Measurements from ENCODE around the gene FAM89B. TPM values are rescaled to one million over a fixed set of nuclear protein-coding genes. Genes with fewer than 3 reads are reported as not detected.

FAM89B gene
- total and polyA plus RNA-seq, 7 donors: 34.0 to 96.7 (median 63.3) TPM

GRCh38 chr11:65617990-65618751 is 45.8 kb downstream of the FAM89B start:
- Histone ChIP-seq H3K36me3 (peaks cover 34 to 61% (median 43%) of the 10 kb centered on the region in 4 donors), H3K9me3 (no peaks in the 10 kb centered on the region), H3K4me1 (peaks cover 0 to 30% (median 22%) of the 10 kb centered on the region in 4 donors), H3K27me3 (no peaks in the 10 kb centered on the region), H3K4me3 (no peak overlapping the region), H3K27ac (no peak overlapping the region)
- intact Hi-C loops (cut with DNase I): loop anchor here (10.0 kb wide), 1 partner anchor 503 kb away; the partner anchor contains the start of genes TM7SF2 and ZNHIT2
- no peak for TF ChIP-seq POLR2AphosphoS5 (IDR thresholded peaks at IDR 0.05)
- TF ChIP-seq, protein P1, sequence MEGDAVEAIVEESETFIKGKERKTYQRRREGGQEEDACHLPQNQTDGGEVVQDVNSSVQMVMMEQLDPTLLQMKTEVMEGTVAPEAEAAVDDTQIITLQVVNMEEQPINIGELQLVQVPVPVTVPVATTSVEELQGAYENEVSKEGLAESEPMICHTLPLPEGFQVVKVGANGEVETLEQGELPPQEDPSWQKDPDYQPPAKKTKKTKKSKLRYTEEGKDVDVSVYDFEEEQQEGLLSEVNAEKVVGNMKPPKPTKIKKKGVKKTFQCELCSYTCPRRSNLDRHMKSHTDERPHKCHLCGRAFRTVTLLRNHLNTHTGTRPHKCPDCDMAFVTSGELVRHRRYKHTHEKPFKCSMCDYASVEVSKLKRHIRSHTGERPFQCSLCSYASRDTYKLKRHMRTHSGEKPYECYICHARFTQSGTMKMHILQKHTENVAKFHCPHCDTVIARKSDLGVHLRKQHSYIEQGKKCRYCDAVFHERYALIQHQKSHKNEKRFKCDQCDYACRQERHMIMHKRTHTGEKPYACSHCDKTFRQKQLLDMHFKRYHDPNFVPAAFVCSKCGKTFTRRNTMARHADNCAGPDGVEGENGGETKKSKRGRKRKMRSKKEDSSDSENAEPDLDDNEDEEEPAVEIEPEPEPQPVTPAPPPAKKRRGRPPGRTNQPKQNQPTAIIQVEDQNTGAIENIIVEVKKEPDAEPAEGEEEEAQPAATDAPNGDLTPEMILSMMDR (IDR thresholded peaks at IDR 0.05): no peak
- TF ChIP-seq POLR2A (IDR thresholded peaks at IDR 0.05): no peak
- no peak for TF ChIP-seq EP300 (IDR thresholded peaks at IDR 0.05)
- no peak for DNase-seq
- 95 to 96% methylated on average over 33 of the region's 33 CpGs for WGBS, 2 donors

GRCh38 chr11:65618763-65619162 is 46.4 kb downstream of the FAM89B start:
- no peak for DNase-seq
- TF ChIP-seq, protein P1 (IDR thresholded peaks at IDR 0.05): no peak
- TF ChIP-seq EP300 (IDR thresholded peaks at IDR 0.05) (no peak), POLR2A (IDR thresholded peaks at IDR 0.05) (no peak), POLR2AphosphoS5 (IDR thresholded peaks at IDR 0.05) (no peak)
- WGBS, 2 donors: 95% methylated on average over 14 of the region's 14 CpGs
- Histone ChIP-seq H3K4me1 (peaks cover 0 to 24% (median 18%) of the 10 kb centered on the region in 4 donors), H3K27me3 (no peaks in the 10 kb centered on the region), H3K4me3 (no peak overlapping the region), H3K9me3 (no peaks in the 10 kb centered on the region), H3K27ac (no peak overlapping the region), H3K36me3 (peaks cover 34 to 67% (median 46%) of the 10 kb centered on the region in 4 donors)
- intact Hi-C loops (cut with DNase I): loop anchor here (10.0 kb wide), 1 partner anchor 504 kb away; the partner anchor contains the start of genes TM7SF2 and ZNHIT2

DNA sequence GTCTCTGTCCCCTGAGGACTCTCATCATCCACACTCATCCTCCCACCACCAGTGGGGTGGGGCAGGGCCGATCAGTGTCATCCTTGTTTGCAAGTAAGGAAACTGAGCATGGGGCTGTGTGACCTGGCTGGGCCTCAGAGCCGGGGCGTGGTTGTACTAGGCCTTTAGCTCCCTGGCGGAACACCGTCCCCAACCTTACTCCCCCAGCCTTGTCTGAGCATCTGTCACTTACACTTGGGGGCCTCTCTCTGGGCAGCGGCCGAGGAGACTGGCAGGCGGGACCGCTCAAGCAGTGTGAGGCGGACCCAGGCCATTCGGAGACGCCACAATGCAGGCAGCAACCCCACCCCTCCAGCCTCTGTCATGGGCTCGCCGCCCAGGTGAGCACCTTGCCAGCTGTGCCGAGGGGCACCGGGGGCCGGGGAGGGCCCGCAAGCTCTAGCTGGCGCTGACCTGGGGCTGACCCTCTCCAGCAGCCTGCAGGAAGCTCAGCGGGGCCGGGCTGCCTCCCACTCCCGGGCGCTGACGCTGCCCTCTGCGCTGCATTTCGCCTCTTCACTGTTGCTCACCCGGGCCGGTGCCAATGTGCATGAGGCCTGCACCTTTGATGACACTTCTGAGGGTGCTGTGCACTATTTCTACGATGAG is 47.1 kb downstream of the FAM89B start:
- 94 to 96% methylated on average over 29 of the region's 29 CpGs for WGBS, 2 donors
- H3K4me3 ChIP-seq: no peak overlapping the region
- H3K27ac ChIP-seq: no peak overlapping the region
- TF ChIP-seq POLR2AphosphoS5 (IDR thresholded peaks at IDR 0.05): no peak
- H3K27me3 ChIP-seq: no peaks in the 10 kb centered on the region
- H3K9me3 ChIP-seq: no peaks in the 10 kb centered on the region
- H3K36me3 ChIP-seq: peaks cover 36 to 73% (median 50%) of the 10 kb centered on the region in 4 donors
- intact Hi-C loops (cut with DNase I): loop anchor here (10.0 kb wide), 1 partner anchor 505 kb away; the partner anchor contains the start of genes TM7SF2 and ZNHIT2
- H3K4me1 ChIP-seq: peaks cover 0 to 22% (median 18%) of the 10 kb centered on the region in 4 donors
- DNase-seq: no peak

- Histone ChIP-seq H3K9me3 (no peaks in the 10 kb centered on the region), H3K27ac (no peak overlapping the region), H3K27me3 (no peaks in the 10 kb centered on the region), H3K4me1 (peaks cover 0 to 20% (median 16%) of the 10 kb centered on the region in 4 donors), H3K36me3 (peaks cover 43 to 86% (median 62%) of the 10 kb centered on the region in 4 donors), H3K4me3 (no peak overlapping the region)
- WGBS, 2 donors: 94% methylated on average over 19 of the region's 19 CpGs
- intact Hi-C loops (cut with DNase I): loop anchor here (10.0 kb wide), 1 partner anchor 194 kb away; no protein-coding TSS in a partner anchor
- TF ChIP-seq, protein P1 (IDR thresholded peaks at IDR 0.05): no peak
- DNase-seq: no peak
These were observed 48.3 kb downstream of the FAM89B start for GRCh38 chr11:65620666-65621065.

DNA sequence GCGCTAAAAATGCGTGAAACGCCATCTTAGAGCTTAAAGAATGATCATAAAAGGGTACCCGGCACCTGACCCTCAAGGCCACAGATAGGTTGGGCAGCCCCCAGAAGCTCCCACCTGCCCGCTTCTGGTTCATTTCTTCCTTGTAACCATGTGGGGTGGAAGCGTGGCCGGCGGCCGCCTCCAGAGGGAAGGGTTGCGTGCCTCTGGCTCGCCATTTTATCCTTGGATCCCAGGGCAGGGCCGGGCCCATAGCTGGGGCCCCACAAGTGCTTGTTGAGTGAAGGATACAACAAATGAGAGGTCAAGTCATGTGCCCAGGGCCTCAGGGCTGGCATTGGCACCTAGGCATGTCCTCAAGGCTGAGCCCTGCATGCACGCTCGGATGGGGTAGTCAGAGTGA is 49.1 kb downstream of the FAM89B start:
- no peak overlapping the region for H3K4me3 ChIP-seq
- intact Hi-C loops (cut with DNase I): loop anchor here (10.0 kb wide), 1 partner anchor 193 kb away; no protein-coding TSS in a partner anchor
- DNase-seq: no peak
- peaks cover 46 to 93% (median 65%) of the 10 kb centered on the region in 4 donors for H3K36me3 ChIP-seq
- no peak overlapping the region for H3K27ac ChIP-seq
- H3K27me3 ChIP-seq: no peaks in the 10 kb centered on the region
- peaks cover 0 to 19% (median 13%) of the 10 kb centered on the region in 4 donors for H3K4me1 ChIP-seq
- WGBS, 2 donors: 96% methylated on average over 14 of the region's 14 CpGs
- no peaks in the 10 kb centered on the region for H3K9me3 ChIP-seq
- no peak for TF ChIP-seq POLR2A (IDR thresholded peaks at IDR 0.05)
- TF ChIP-seq EP300 (IDR thresholded peaks at IDR 0.05): no peak
- no peak for TF ChIP-seq POLR2AphosphoS5 (IDR thresholded peaks at IDR 0.05)
- TF ChIP-seq, protein P1 (IDR thresholded peaks at IDR 0.05): no peak

Data from sigmoid colon (tissue), 7 donors.